Measurements from ENCODE around the gene SORCS3.

SORCS3 gene

GRCh38 chr10:104766341-104766740 is 125.3 kb downstream of the SORCS3 start:
- no peak overlapping the region for H3K27ac Mint-ChIP-seq
- no peaks in the 10 kb centered on the region for H3K9me3 Mint-ChIP-seq
- H3K36me3 Mint-ChIP-seq (ENCODE audit: low read depth): no peaks in the 10 kb centered on the region
- H3K4me1 Mint-ChIP-seq (ENCODE audit: low read depth): no peaks in the 10 kb centered on the region
- H3K27me3 Mint-ChIP-seq: peaks cover 13% of the 10 kb centered on the region
- H3K4me3 Mint-ChIP-seq: no peak overlapping the region

GRCh38 chr10:104767282-104767681 is 126.2 kb downstream of the SORCS3 start:
- H3K9me3 Mint-ChIP-seq: no peaks in the 10 kb centered on the region
- H3K27me3 Mint-ChIP-seq: peaks cover 12% of the 10 kb centered on the region
- no peaks in the 10 kb centered on the region for H3K36me3 Mint-ChIP-seq (ENCODE audit: low read depth)
- no peaks in the 10 kb centered on the region for H3K4me1 Mint-ChIP-seq (ENCODE audit: low read depth)
- no peak overlapping the region for H3K4me3 Mint-ChIP-seq
- no peak overlapping the region for H3K27ac Mint-ChIP-seq

GRCh38 chr10:104767745-104768144 is 126.7 kb downstream of the SORCS3 start:
- H3K9me3 Mint-ChIP-seq: no peaks in the 10 kb centered on the region
- no peaks in the 10 kb centered on the region for H3K36me3 Mint-ChIP-seq (ENCODE audit: low read depth)
- H3K27me3 Mint-ChIP-seq: peaks cover 11% of the 10 kb centered on the region
- H3K27ac Mint-ChIP-seq: no peak overlapping the region
- H3K4me1 Mint-ChIP-seq (ENCODE audit: low read depth): no peaks in the 10 kb centered on the region
- H3K4me3 Mint-ChIP-seq: no peak overlapping the region

- H3K36me3 Mint-ChIP-seq (ENCODE audit: low read depth): no peaks in the 10 kb centered on the region
- H3K4me1 Mint-ChIP-seq (ENCODE audit: low read depth): no peaks in the 10 kb centered on the region
- peaks cover 17% of the 10 kb centered on the region for H3K27me3 Mint-ChIP-seq
- no peak overlapping the region for H3K27ac Mint-ChIP-seq
- H3K9me3 Mint-ChIP-seq: no peaks in the 10 kb centered on the region
- H3K4me3 Mint-ChIP-seq: no peak overlapping the region
Measured at GRCh38 chr10:104773105-104773504, 132.0 kb downstream of the SORCS3 start.

- Mint-ChIP-seq H3K4me1 (ENCODE audit: low read depth) (no peaks in the 10 kb centered on the region), H3K4me3 (no peak overlapping the region), H3K27me3 (peaks cover 13% of the 10 kb centered on the region), H3K36me3 (ENCODE audit: low read depth) (no peaks in the 10 kb centered on the region), H3K9me3 (no peaks in the 10 kb centered on the region), H3K27ac (no peak overlapping the region)
Measured at GRCh38 chr10:104774234-104774633, 133.1 kb downstream of the SORCS3 start.

GRCh38 chr10:104777086-104777799 is 136.2 kb downstream of the SORCS3 start:
- no peak overlapping the region for H3K27ac Mint-ChIP-seq
- H3K4me3 Mint-ChIP-seq: no peak overlapping the region
- H3K36me3 Mint-ChIP-seq (ENCODE audit: low read depth): no peaks in the 10 kb centered on the region
- no peaks in the 10 kb centered on the region for H3K4me1 Mint-ChIP-seq (ENCODE audit: low read depth)
- no peaks in the 10 kb centered on the region for H3K9me3 Mint-ChIP-seq
- peaks cover 10% of the 10 kb centered on the region for H3K27me3 Mint-ChIP-seq

- Mint-ChIP-seq H3K27me3 (peaks cover 4% of the 10 kb centered on the region), H3K36me3 (ENCODE audit: low read depth) (no peaks in the 10 kb centered on the region), H3K4me3 (no peak overlapping the region), H3K9me3 (no peaks in the 10 kb centered on the region), H3K27ac (no peak overlapping the region), H3K4me1 (ENCODE audit: low read depth) (no peaks in the 10 kb centered on the region)
Measured at GRCh38 chr10:104778371-104778770, 137.3 kb downstream of the SORCS3 start.

GRCh38 chr10:104779701-104780100 is 138.6 kb downstream of the SORCS3 start:
- H3K4me3 Mint-ChIP-seq: no peak overlapping the region
- peaks cover under 1% of the 10 kb centered on the region for H3K27me3 Mint-ChIP-seq
- H3K9me3 Mint-ChIP-seq: no peaks in the 10 kb centered on the region
- H3K27ac Mint-ChIP-seq: no peak overlapping the region
- no peaks in the 10 kb centered on the region for H3K4me1 Mint-ChIP-seq (ENCODE audit: low read depth)
- no peaks in the 10 kb centered on the region for H3K36me3 Mint-ChIP-seq (ENCODE audit: low read depth)

- no peaks in the 10 kb centered on the region for H3K9me3 Mint-ChIP-seq
- no peaks in the 10 kb centered on the region for H3K4me1 Mint-ChIP-seq (ENCODE audit: low read depth)
- H3K27me3 Mint-ChIP-seq: no peaks in the 10 kb centered on the region
- H3K36me3 Mint-ChIP-seq (ENCODE audit: low read depth): no peaks in the 10 kb centered on the region
- H3K4me3 Mint-ChIP-seq: no peak overlapping the region
- no peak overlapping the region for H3K27ac Mint-ChIP-seq
Measured at GRCh38 chr10:104780165-104780564, 139.1 kb downstream of the SORCS3 start.

- no peaks in the 10 kb centered on the region for H3K27me3 Mint-ChIP-seq
- H3K9me3 Mint-ChIP-seq: no peaks in the 10 kb centered on the region
- no peaks in the 10 kb centered on the region for H3K4me1 Mint-ChIP-seq (ENCODE audit: low read depth)
- H3K27ac Mint-ChIP-seq: no peak overlapping the region
- H3K36me3 Mint-ChIP-seq (ENCODE audit: low read depth): no peaks in the 10 kb centered on the region
- no peak overlapping the region for H3K4me3 Mint-ChIP-seq
Measured at GRCh38 chr10:104780946-104781595, 140.0 kb downstream of the SORCS3 start.

- Mint-ChIP-seq H3K27me3 (no peaks in the 10 kb centered on the region), H3K27ac (no peak overlapping the region), H3K4me3 (no peak overlapping the region), H3K36me3 (ENCODE audit: low read depth) (no peaks in the 10 kb centered on the region), H3K4me1 (ENCODE audit: low read depth) (no peaks in the 10 kb centered on the region), H3K9me3 (peaks cover 5% of the 10 kb centered on the region)
Measured at GRCh38 chr10:104784452-104784851, 143.4 kb downstream of the SORCS3 start.

GRCh38 chr10:104791471-104791870 is 150.4 kb downstream of the SORCS3 start:
- Mint-ChIP-seq H3K9me3 (peaks cover 5% of the 10 kb centered on the region), H3K4me3 (no peak overlapping the region), H3K4me1 (ENCODE audit: low read depth) (no peaks in the 10 kb centered on the region), H3K27ac (no peak overlapping the region), H3K36me3 (ENCODE audit: low read depth) (no peaks in the 10 kb centered on the region), H3K27me3 (no peaks in the 10 kb centered on the region)

- H3K9me3 Mint-ChIP-seq: no peaks in the 10 kb centered on the region
- no peaks in the 10 kb centered on the region for H3K4me1 Mint-ChIP-seq (ENCODE audit: low read depth)
- no peak overlapping the region for H3K4me3 Mint-ChIP-seq
- no peak overlapping the region for H3K27ac Mint-ChIP-seq
- H3K27me3 Mint-ChIP-seq: peaks cover 4% of the 10 kb centered on the region
- H3K36me3 Mint-ChIP-seq (ENCODE audit: low read depth): no peaks in the 10 kb centered on the region
Measured at GRCh38 chr10:104795411-104795810, 154.3 kb downstream of the SORCS3 start.

GRCh38 chr10:104796823-104797222 is 155.7 kb downstream of the SORCS3 start:
- H3K27me3 Mint-ChIP-seq: peaks cover 4% of the 10 kb centered on the region
- no peak overlapping the region for H3K27ac Mint-ChIP-seq
- H3K9me3 Mint-ChIP-seq: no peaks in the 10 kb centered on the region
- no peak overlapping the region for H3K4me3 Mint-ChIP-seq
- H3K36me3 Mint-ChIP-seq (ENCODE audit: low read depth): no peaks in the 10 kb centered on the region
- no peaks in the 10 kb centered on the region for H3K4me1 Mint-ChIP-seq (ENCODE audit: low read depth)

- no peaks in the 10 kb centered on the region for H3K36me3 Mint-ChIP-seq (ENCODE audit: low read depth)
- no peak overlapping the region for H3K4me3 Mint-ChIP-seq
- no peak overlapping the region for H3K27ac Mint-ChIP-seq
- H3K9me3 Mint-ChIP-seq: no peaks in the 10 kb centered on the region
- no peaks in the 10 kb centered on the region for H3K4me1 Mint-ChIP-seq (ENCODE audit: low read depth)
- no peaks in the 10 kb centered on the region for H3K27me3 Mint-ChIP-seq
Measured at GRCh38 chr10:104802941-104803340, 161.9 kb downstream of the SORCS3 start.

GRCh38 chr10:104804880-104805279 is 163.8 kb downstream of the SORCS3 start:
- H3K4me1 Mint-ChIP-seq (ENCODE audit: low read depth): no peaks in the 10 kb centered on the region
- H3K36me3 Mint-ChIP-seq (ENCODE audit: low read depth): no peaks in the 10 kb centered on the region
- H3K4me3 Mint-ChIP-seq: no peak overlapping the region
- no peak overlapping the region for H3K27ac Mint-ChIP-seq
- no peaks in the 10 kb centered on the region for H3K27me3 Mint-ChIP-seq
- peaks cover 7% of the 10 kb centered on the region for H3K9me3 Mint-ChIP-seq
